ENCODE results near the gene TMEM106C. TPM values are rescaled to one million over a fixed set of nuclear protein-coding genes. Genes with fewer than 3 reads are reported as not detected.

Gene TMEM106C
- total and polyA plus RNA-seq, 10 of the 15 experiments (the other 5 are each of a cell fraction or from before 2014, with no cell fraction given) = 90.2 to 280 (median 161) TPM

- Histone ChIP-seq H3K4me2 (ENCODE audit: control insufficient read depth, insufficient read depth) (no peak overlapping the region), H2AFZ (ENCODE audit: control insufficient read depth, low read depth, low read length) (no peak overlapping the region), H3K79me2 (ENCODE audit: control insufficient read depth, insufficient read depth, low read length) (no peaks in the 10 kb centered on the region), H3K9ac (ENCODE audit: control insufficient read depth, insufficient read depth, low read length) (no peak overlapping the region), H3K4me3 (no peak overlapping the region), H3K27ac (ENCODE audit: control insufficient read depth, insufficient read depth) (no peak overlapping the region), H4K20me1 (ENCODE audit: control insufficient read depth, insufficient read depth) (no peaks in the 10 kb centered on the region), H3K36me3 (ENCODE audit: control insufficient read depth in 2 of 2, insufficient read depth in 2 of 2, low read length in 1 of 2) (no peaks in the 10 kb centered on the region), H3K9me3 (replicated peaks; ENCODE audit: control insufficient read depth, insufficient read depth, low read length) (peaks cover 3% of the 10 kb centered on the region; the same call in 1 of the 3 replicates), H3K4me1 (ENCODE audit: control insufficient read depth, insufficient read depth, low read length) (no peaks in the 10 kb centered on the region), H3K27me3 (replicated peaks in 1 of 2; ENCODE audit: control insufficient read depth in 2 of 2, insufficient read depth in 2 of 2, low read length in 1 of 2) (0 out of 4 replicates have a peak, but pooled peaks cover 0 to 5% of the 10 kb centered on the region in 2 experiments)
- ChIA-PET POLR2A (no interaction called here), RAD21 (ENCODE audit: unreplicated experiment) (interaction anchor here (0.8 to 0.9 kb wide), 2 partner anchors 33 to 188 kb away, joined by 3 read pairs; no protein-coding TSS in a partner anchor), CTCF (interaction anchor here (1.2 to 2.3 kb wide), 3 partner anchors 9 to 115 kb away, joined by 3 to 8 read pairs (median 6); partner anchors contain the start of gene TMEM106C), SMC1A (ENCODE audit: uncharacterized antibody, unreplicated experiment) (interaction anchor here (0.7 to 1.2 kb wide), 2 partner anchors 86 to 206 kb away, joined by 3 read pairs; no protein-coding TSS in a partner anchor)
- in situ Hi-C loops (cut with MboI) (no loop called here), intact Hi-C loops (cut with micrococcal nuclease; ENCODE audit: unreplicated experiment) (no loop called here)
- BruUV-seq (replicated peaks) = no TSS peak
- no peak for DNase-seq (ENCODE audit: low read depth, low spot score)
- 62% methylated on average over 8 of the region's 8 CpGs for WGBS (ENCODE audit: insufficient coverage, insufficient replicate concordance, low lambda C conversion rate, missing lambda C conversion rate)
- TF ChIP-seq SREBF1 (IDR thresholded peaks at IDR 0.05; ENCODE audit: low read length) (no peak), PML (IDR thresholded peaks at IDR 0.05; ENCODE audit: low read length) (no peak), JUNB (IDR thresholded peaks at IDR 0.05) (no peak), E2F8 (IDR thresholded peaks at IDR 0.05; ENCODE audit: low read depth, partially characterized antibody) (no peak), RUNX3 (IDR thresholded peaks at IDR 0.05; ENCODE audit: low read length) (no peak), NR2F1 (conservative IDR thresholded peaks at IDR 0.05) (no peak), SMC3 (IDR thresholded peaks at IDR 0.05; ENCODE audit: borderline replicate concordance, low read length) (no peak), BCL3 (IDR thresholded peaks at IDR 0.05; ENCODE audit: borderline replicate concordance, insufficient read depth, low read depth, low read length, poor library complexity, severe bottlenecking) (no peak), TBL1XR1 (IDR thresholded peaks at IDR 0.05; ENCODE audit: low read depth, low read length) (no peak), NFXL1 (IDR thresholded peaks at IDR 0.05; ENCODE audit: borderline replicate concordance) (no peak), RELA (IDR thresholded peaks at IDR 0.05; ENCODE audit: borderline replicate concordance, partially characterized antibody) (no peak), TARDBP (IDR thresholded peaks at IDR 0.05; ENCODE audit: borderline replicate concordance) (no peak), CHD2 (IDR thresholded peaks at IDR 0.05; ENCODE audit: borderline replicate concordance, low read depth, low read length) (no peak), USF1 (IDR thresholded peaks at IDR 0.05; ENCODE audit: borderline replicate concordance, extremely low read length, insufficient read depth, low read depth, low read length) (no peak), PAX8 (IDR thresholded peaks at IDR 0.05) (no peak), PAX5 (IDR thresholded peaks at IDR 0.05; ENCODE audit: borderline replicate concordance, low read depth, low read length) (no peak)
- no peak for ATAC-seq
- no peak for FAIRE-seq
Measured at GRCh38 chr12:47954058-47954457, 9.3 kb upstream of the TMEM106C start.

All from GM12878 (cell line).